D721Med (cell line): ENCODE results near the gene PBLD.
"Not testable (repeated sequence)": the region's sequence is repeated elsewhere in the genome, so short reads cannot be mapped to it uniquely, and the experiment has no call there.

ENCODE experiments used
- DNase-seq: peaks from one replicate; pipeline ENCODE4 v3.0.0; 2011; ENCODE audit warnings: low spot score; ENCODE audit not compliant: insufficient read length
- FAIRE-seq: peaks from 2 replicates; lab custom pipeline; 2011; peaks lifted over from hg19 to GRCh38; lab: Jason Lieb, UNC
- CTCF ChIP-seq: IDR thresholded peaks from 2 replicates; pipeline ENCODE4 v1.5.1; 2012; ENCODE audit warnings: mild to moderate bottlenecking, control low read depth; ENCODE audit not compliant: insufficient read depth; ENCODE audit errors: missing control alignments

Gene PBLD

GRCh38 chr10:68330852-68331454, 1.8 kb downstream of the PBLD start:
- no peak for DNase-seq

GRCh38 chr10:68329506-68329861, 3.2 kb downstream of the PBLD start:
- FAIRE-seq (no peak), DNase-seq (no peak)
- TF ChIP-seq CTCF = no peak

More at GRCh38 chr10:68330852-68331454, 1.8 kb downstream of the PBLD start:
- no peak for FAIRE-seq
- TF ChIP-seq CTCF = no peak

GRCh38 chr10:68327889-68328786, 4.6 kb downstream of the PBLD start:
- FAIRE-seq = no peak
- DNase-seq = no peak
- TF ChIP-seq CTCF = no peak

- not testable (repeated sequence) for DNase-seq, FAIRE-seq
Measured at GRCh38 chr10:68324396-68324795, 8.3 kb downstream of the PBLD start.

- no peak for FAIRE-seq
- TF ChIP-seq CTCF = no peak
- no peak for DNase-seq
Measured at GRCh38 chr10:68318331-68319059, 14.2 kb downstream of the PBLD start.

GRCh38 chr10:68315582-68315981, 17.1 kb downstream of the PBLD start:
- no peak for TF ChIP-seq CTCF
- DNase-seq (no peak), FAIRE-seq (no peak)

- not testable (repeated sequence) for FAIRE-seq, DNase-seq
Measured at GRCh38 chr10:68314930-68315329, 17.8 kb downstream of the PBLD start.
